GM06990 (cell line): ENCODE results near the gene ICA1.

Experiments
- DNase-seq: peaks from one replicate; pipeline ENCODE4 v3.0.0-alpha.2; 2011; ENCODE audit not compliant: insufficient read length; ENCODE audit errors: extremely low read depth
- H3K27me3 ChIP-seq: replicated peaks from 2 replicates; pipeline ENCODE4 v1.6.0; 2011; ENCODE audit warnings: low read length; ENCODE audit not compliant: control insufficient read depth, insufficient read depth
- H3K36me3 ChIP-seq: 2 replicates; pipeline ENCODE4 v1.5.1; 2011; ENCODE audit warnings: low read length; ENCODE audit not compliant: control insufficient read depth, insufficient read depth
- H3K4me3 ChIP-seq: replicated peaks from 2 replicates; pipeline ENCODE4 v1.5.1; 2011; ENCODE audit warnings: low read depth, mild to moderate bottlenecking, control low read depth, low read length
- TF ChIP-seq, protein P1 (sequence below): IDR thresholded peaks from 2 replicates; pipeline ENCODE4 v1.5.1; 2011; ENCODE audit warnings: low read length, control low read depth, mild to moderate bottlenecking, inconsistent platforms; ENCODE audit not compliant: insufficient read depth, poor library complexity, severe bottlenecking

Gene ICA1

DNA sequence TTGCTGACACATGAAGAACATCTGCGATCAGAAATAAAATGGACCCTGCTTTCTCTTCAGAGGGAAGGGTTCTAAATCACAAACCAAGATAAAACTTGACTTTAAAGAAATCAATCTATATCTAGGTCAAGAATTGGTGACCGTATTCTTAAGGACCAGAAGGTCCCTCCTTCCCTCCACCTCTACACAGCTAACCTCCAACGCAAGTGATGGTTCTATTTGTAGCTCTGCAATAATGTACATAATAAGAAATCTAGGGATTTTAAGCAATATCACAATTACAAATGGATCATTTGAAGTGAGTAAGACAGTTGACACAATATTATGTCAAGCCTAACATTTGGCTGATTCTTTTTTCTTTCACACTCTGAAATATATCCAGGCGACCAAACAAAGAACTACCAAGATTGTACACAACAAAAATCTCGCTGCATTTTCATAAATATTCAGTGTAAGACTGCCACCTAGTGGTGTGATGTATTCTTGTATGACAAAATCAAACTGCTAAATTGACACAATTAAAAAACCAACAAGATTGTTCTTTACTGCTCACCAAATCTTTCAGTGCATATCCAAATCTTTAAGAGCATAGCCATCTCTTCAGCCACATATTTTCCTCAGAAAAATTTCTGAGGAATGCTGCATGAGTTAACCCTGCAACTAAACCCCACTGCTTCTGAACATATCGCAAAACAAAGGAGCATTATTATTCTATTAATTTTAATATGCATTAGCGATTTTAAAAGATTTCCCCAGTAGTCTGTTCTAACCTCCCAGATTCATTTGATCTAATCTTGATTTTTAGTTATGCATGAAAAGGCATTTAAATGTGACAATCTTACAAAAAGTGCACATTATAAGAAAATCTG is 44.5 kb downstream of the ICA1 start:
- DNase-seq: peak; percentile 22
- H3K4me3 ChIP-seq: no peak overlapping the region
- TF ChIP-seq, protein P1, sequence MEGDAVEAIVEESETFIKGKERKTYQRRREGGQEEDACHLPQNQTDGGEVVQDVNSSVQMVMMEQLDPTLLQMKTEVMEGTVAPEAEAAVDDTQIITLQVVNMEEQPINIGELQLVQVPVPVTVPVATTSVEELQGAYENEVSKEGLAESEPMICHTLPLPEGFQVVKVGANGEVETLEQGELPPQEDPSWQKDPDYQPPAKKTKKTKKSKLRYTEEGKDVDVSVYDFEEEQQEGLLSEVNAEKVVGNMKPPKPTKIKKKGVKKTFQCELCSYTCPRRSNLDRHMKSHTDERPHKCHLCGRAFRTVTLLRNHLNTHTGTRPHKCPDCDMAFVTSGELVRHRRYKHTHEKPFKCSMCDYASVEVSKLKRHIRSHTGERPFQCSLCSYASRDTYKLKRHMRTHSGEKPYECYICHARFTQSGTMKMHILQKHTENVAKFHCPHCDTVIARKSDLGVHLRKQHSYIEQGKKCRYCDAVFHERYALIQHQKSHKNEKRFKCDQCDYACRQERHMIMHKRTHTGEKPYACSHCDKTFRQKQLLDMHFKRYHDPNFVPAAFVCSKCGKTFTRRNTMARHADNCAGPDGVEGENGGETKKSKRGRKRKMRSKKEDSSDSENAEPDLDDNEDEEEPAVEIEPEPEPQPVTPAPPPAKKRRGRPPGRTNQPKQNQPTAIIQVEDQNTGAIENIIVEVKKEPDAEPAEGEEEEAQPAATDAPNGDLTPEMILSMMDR: no peak
- H3K27me3 ChIP-seq: no peaks in the 10 kb centered on the region
- no peaks in the 10 kb centered on the region for H3K36me3 ChIP-seq

DNA sequence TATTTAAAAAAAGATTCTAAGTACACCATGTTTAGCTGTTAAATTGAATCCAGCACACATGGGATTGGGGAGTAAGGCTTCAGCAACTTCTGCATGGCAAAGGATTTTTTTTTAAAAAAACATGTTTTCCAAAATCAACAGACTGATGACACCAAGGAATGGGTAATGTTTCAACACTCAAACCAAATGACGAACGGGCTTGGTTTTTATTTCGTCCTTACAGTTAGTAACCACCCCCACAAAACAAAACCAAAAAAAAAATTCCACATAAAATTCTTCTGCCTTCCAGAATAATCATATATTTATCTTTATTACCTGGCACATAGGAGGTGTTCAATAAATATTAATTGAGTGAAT is 45.7 kb downstream of the ICA1 start:
- Histone ChIP-seq H3K4me3 (no peak overlapping the region), H3K36me3 (no peaks in the 10 kb centered on the region), H3K27me3 (no peaks in the 10 kb centered on the region)
- TF ChIP-seq, protein P1: no peak
- DNase-seq: no peak

DNA sequence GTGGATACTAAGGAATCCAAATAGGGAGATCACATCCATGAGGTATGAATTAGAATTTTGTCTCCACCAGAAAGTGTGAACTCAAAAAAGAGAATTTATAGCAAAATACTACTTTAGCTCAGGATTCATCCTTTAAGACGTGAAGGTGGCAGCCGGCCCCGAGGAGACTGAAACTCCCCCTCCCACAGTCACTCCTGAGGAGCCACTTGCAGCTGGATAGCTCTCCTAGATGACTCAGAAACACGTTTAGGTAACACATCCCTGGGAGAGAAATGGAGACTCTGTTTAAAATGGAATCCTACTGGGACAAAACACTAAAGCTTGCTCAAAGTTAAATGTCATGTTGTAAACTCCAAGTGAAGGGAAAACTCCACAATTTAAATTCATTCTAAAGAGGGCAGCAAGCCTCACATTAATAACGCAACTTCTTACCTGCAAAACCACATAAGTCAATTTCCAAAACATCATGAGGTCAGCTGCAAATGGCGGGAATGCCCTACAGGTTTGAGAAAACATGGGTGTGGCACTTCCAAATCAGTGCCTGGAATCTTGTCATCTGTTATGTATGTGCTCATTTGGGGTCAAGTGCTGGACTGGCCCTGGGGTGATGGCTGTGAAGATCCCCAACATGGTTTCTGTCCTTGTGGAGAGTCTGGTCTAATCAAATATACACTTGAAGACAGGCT is 46.2 kb downstream of the ICA1 start:
- no peak for DNase-seq
- TF ChIP-seq, protein P1: no peak
- Histone ChIP-seq H3K27me3 (no peaks in the 10 kb centered on the region), H3K4me3 (no peak overlapping the region), H3K36me3 (no peaks in the 10 kb centered on the region)

DNA sequence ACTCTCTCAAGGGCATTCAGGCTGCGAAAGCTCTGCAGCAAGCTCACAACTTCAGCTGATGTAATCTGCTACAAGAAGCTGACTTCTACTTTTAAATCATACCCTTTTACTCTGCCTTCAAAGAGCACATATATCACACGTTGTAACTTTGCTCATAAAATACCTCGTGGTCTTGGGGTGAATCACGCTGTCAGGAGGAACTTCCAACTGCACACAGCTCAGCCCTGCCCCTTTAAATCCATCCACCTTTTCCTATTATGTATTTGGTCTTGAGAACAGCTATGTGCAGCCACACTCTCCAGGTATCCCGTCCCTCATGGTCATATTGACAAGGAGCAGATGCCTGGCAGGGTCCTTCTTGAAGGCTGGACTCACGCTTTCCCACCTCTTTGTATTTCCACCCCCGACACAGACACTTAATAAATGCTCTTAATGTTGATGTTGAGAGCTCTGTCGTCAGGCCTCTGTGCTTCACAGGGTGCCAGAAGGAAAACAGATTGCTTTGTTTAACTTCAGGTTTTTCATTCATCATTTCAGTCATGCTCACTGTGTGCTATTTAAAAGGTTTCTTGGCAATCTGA is 47.6 kb downstream of the ICA1 start:
- no peaks in the 10 kb centered on the region for H3K27me3 ChIP-seq
- no peak for DNase-seq
- H3K36me3 ChIP-seq: no peaks in the 10 kb centered on the region
- TF ChIP-seq, protein P1: no peak
- no peak overlapping the region for H3K4me3 ChIP-seq

DNA sequence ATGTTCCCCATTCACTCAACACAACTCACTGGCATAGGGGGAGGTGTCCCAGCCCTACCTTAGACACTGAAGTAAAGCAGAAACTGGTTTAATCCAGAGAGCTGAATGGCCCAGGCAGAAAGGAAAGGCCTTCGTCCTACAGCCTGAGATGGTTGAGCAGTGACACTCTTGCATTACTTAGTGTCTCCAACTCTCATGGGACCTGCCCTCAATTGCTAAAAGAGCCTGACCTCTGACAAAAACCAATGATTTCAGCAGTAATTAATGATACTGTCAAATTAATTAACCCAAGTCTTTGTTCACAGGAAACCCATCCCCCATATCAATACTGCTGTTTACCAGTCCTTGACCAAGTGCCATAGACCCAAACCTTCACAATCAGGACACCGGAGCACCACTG is 48.6 kb downstream of the ICA1 start:
- Histone ChIP-seq H3K36me3 (no peaks in the 10 kb centered on the region), H3K27me3 (no peaks in the 10 kb centered on the region), H3K4me3 (no peak overlapping the region)
- TF ChIP-seq, protein P1: no peak
- no peak for DNase-seq
